GM18499 (cell line): ENCODE data around the gene LHX2.

ENCODE experiments used
- ATAC-seq: cut with Tn5 transposase; IDR thresholded peaks from one replicate; pipeline ENCODE4 v1.9.1; 2021; ENCODE audit warnings: moderate number of reproducible peaks; ENCODE audit not compliant: insufficient read depth, unreplicated experiment

The LHX2 gene

DNA sequence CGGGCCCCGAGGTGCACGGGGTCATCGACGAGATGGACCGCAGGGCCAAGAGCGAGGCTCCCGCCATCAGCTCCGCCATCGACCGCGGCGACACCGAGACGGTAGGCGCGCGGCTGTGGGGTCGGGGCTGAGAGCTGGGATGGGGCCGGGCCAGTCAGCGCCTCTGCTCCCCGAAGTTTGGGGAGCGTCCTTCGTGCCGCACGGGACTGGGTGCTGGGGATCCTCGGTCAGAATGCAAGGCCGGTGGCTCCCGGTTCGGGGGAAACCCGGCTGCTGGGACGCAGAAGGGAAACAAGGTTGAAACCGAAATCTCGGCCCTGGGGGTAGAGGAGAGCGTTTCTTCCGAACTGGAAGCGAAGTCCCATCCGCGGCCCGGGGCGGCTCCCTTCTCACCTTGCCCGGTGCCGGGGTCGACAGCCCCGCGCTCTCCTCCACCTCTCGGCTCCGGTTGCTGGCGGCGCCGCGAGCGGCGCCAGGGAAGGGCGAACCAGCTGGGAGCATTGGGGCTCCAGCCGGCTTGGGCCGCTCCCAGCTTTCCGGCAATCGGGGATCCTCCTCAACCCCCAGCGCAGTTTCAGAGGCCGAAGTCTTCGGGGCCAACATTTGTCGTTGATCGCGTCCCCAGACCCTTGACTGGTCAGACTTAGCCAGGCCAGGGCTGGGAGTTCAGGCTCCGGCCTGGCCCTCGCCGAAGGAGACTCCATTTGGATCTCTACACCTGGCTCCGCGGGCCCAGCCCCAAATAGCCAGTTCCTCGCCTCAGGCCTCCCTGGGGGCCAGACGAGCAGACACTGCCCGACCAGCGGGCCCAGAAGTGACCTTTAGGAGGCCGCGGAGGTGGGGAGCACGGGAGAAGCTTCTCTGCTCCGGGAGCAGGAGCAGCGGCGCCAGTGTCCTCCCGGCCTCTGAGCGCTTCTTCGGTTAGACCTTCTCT lies 1.1 kb downstream of the LHX2 start:
- ATAC-seq = no peak

DNA sequence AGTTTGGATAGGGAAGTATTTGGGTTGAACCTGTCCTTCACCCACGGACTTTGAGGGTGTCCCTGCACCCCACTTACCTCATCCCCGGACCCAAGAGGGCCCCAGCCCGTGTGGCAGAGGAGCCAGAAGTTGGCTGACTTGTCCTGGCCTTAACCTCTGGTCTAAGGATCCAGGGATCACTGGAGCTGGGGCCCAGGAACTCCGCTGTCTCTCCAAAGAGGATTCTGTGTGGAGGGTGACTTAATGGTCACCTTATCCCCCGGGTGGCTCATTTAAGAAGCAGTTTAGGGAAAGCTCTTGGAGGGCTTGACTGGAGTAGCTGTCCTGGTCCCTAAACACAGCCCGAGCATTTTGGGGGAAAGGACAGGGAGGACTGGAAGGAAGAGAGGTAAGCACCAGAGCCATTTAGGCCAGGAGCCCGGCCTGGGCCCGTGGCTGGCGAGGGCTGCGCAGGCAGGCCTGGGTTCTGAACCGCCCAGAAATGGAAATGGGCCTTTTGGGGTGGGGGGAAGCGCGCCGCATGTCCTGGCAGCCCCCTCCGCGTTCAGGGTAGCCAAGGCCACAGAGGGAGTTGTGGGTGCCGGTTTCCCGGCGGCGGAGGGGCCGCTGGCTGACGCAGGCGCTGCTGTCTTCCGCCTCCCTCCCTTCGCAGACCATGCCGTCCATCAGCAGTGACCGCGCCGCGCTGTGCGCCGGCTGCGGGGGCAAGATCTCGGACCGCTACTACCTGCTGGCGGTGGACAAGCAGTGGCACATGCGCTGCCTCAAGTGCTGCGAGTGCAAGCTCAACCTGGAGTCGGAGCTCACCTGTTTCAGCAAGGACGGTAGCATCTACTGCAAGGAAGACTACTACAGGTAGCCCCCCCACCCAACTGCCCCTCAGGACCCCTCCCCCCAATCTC lies 2.0 kb downstream of the LHX2 start:
- ATAC-seq = no peak

DNA sequence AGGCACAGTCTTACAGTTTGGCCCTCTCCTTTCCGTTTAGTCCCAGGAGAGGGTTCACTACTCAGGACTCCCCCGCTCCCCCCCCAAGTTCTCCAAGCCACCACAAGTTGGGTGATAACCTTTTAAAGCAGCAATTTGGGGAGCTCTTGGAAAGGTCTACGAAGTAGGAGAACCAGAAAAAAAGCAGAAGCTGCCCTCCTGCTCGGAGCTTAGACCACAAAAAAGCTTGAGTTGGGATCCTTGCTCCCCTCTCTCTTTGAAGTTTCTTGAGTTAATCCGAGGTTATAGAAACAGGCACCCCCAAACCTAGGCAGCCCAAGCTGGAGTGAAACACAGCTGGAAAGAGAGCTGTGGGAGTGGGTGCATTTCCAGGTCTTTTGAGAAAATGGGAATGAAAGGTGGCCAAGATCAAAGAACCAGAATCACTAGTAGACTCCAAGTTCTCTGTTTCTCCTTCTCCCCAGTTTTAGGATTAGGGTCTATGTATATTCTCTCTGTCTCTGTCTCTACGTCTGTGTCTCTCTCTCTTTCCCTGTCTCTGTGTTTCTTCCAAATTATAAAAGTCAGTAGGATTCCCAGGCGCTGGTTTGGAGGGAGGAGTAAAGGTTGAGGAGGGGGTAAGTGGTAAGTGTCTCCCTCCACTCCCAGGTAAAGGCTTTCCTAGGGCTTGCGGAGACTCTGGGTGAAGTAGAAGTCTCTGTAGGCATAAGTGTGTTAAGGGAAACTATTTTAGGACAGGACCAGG lies 2.8 kb downstream of the LHX2 start:
- no peak for ATAC-seq

DNA sequence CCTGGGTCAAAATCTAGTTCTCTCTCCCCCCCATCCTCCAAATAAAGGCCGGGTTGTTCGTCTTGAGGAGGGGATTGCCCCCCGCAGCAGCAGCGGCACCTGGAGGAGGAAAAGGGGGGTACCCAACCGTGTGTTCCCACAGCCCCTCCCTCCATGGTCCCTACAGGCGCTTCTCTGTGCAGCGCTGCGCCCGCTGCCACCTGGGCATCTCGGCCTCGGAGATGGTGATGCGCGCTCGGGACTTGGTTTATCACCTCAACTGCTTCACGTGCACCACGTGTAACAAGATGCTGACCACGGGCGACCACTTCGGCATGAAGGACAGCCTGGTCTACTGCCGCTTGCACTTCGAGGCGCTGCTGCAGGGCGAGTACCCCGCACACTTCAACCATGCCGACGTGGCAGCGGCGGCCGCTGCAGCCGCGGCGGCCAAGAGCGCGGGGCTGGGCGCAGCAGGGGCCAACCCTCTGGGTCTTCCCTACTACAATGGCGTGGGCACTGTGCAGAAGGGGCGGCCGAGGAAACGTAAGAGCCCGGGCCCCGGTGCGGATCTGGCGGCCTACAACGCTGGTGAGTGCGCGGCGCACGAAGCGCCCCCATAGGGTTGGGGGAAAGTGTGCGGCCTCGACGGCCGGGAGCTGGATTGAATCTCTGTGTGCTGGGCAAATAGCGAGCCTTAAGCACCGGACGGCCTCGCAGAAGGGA lies 3.5 kb downstream of the LHX2 start:
- no peak for ATAC-seq

DNA sequence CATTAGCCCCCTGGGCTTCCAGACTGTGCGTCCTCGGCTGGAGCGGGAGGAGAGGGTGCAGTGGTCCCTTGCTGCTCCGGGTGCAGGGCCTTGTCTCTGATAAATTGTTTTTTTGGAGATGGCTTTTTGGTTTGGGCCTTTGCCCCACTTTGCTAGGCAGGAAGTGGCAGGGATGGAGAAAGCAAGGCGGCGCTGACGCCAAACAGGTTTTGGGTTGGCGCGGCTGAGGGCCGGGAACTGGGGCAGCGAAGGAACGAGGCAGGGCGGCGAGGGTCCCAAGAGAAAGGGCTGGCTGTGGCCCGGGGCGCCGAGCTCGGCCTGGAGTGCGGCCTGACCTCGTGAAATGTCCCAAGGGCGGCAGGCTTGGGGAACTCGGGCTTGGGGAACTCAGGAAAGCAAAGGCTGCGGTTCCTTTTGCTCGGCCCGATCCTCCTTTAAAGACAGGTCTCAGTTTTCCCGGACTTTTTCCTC lies 4.1 kb downstream of the LHX2 start:
- no peak for ATAC-seq

DNA sequence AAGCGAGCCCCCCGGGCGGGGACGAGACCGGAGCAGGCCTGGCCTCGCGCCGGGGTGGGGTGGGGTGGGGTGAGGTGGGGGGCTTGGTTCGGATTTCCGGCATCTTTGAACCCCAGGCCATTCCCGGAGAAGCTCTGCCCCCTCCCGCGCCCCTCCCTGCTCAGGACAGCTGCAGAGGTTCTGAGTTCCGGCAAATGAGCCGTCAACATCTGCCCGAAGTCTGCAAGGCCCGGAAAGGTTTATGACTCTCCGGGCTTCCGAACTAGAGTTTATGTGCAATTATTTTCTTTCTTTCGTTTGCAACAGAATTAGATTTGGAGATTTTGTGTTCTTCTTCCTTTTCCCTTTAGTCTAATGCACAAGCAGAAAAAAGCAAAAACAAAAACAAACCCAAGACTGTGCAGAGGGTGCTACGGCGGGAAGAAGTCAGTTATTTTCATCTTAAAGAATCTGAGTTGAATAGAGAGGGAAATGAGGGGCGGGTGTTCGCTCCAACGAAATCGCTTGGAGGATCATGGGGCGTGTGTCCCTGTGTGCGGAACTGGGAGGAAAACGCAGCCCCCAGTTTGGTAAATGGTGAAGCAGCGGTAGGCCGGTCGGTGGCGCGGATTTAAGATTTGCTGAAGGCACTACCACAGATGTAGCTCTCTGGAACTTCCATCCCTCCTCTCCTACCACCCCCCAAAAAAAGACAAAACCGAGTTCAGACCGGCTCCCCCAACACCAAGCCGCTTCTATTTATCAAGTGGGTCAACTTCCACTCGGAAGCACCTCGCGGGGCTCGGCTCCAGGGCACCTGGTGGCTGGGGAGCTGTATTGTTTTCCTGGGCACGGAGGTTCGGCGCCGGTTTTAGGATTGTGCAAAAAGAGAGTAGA lies 4.8 kb downstream of the LHX2 start:
- ATAC-seq = no peak

DNA sequence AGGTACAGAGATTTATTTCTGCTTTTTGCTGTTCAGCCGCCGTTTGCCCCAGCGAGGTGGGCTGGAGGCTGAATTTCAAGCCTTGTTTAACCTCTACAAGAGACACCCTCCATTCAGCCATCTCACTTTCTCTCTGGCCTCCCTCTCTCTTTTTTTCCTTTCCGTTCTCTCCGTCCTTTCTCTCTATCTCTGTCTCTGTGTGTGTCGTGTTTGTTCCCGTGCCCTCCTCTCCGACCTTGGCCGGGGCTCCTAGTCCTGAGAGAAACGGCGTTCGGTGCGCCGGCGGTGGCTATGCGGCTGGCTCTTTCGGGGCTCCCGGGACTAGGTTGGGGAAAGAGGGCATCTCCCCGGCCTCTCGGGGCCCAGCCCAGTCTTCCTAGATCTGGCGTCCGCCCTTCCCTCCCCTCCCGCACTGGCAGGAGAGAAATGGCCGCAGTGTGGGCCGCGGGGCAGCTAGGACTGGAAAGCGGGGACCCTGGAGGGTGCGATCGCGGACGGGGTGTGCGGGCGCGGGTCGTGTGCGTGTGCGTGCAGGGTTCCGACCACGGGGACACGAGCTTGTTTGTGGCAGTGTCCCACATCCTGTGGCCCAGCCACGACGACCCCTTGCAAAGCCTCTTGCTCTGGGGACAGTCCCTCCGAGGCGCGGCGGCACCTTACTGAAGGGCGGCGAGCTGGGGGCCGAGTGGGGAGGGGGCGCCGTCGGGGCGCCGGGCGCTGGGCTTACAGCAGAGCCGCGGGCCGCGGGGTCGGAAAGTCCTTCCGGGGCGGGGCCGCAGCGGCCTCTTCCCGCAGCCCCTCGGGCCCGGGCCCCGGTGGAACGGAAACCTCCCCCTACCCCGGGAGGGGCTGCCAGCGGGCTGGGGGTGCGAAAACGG lies 5.7 kb downstream of the LHX2 start:
- ATAC-seq = no peak

DNA sequence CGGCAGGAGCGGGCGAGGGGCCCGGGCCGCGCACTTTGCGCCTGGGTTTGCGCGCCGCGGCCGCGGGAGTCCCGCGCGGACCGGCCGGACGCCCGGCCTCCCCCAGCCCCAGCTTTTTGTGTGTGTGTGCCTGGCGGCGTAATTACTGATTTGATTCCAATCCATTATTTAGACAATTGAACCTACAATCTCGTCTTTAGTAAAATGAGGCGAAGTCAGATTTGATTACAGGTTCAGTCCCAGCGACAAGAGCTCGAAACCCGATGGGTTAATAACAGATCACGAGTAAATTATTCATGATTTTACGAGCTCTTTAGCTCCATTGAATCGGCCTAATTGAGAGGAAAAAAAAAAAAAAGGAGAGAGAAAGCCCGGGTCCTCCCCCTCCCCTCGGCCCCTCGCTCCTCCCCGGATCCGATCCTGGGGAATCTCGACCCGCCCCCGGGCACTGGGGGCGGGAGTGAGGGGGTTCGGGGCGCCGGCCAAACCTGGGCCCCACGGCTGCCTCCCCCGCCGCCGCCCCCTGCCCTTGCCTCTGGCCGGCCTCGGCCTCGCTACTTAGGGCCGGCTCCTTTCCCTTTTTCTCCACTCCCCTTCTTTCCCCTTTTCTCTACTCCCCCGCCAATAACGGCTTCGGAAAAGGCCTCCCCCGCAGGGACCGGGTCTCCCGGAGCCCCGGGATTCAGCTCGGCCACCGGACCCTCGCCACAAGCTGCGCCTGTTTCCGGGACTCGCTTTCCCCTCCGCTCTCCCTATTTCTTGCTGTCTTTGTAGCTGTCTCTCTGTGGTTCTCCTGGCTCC lies 6.6 kb downstream of the LHX2 start:
- ATAC-seq = no peak

DNA sequence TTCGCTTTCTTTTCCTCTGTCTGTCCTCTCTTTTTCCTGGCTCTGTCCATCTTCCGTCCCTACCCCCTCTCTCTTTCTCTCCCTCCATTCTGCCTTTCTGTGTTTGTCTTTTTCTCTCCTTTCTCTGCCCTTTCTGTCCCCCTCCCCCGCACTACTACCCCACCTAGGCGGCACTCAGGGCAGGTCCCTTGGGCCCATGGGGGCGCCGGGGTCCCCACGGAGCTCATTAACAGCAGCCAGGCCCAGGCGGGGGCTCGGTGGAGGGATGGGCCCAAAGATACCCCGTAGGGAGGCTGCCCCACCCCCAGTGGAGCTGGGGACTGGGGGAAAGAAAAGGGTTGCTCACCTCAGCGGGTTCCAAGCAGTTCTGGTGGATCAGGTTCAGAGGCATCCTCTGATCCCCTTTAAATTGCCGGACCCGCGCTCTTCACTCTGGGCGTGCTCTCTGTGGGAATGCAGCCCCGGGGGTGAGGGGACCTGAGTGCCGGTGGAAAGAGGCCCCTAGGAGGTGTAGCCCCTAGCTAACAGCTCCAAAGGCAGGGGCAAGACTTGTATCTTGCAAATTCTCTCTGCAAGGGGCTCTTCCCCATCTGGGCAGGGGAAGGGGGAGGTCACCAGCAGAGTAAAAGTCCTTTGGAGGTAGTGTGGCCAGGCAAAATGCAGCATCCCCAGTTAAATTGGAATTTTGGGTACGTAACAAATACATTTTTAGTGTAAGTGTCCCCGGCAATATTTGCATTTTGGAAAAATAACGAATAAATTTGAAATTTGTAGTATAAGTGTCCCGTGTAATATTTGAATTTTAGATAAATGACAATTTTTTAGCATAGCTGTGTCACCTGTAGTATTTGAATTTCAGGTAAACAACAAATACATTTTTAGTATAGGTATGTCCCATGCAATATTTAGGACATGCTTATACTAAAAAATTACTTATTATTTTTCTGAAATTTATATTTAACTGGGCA lies 7.4 kb downstream of the LHX2 start:
- ATAC-seq = no peak

DNA sequence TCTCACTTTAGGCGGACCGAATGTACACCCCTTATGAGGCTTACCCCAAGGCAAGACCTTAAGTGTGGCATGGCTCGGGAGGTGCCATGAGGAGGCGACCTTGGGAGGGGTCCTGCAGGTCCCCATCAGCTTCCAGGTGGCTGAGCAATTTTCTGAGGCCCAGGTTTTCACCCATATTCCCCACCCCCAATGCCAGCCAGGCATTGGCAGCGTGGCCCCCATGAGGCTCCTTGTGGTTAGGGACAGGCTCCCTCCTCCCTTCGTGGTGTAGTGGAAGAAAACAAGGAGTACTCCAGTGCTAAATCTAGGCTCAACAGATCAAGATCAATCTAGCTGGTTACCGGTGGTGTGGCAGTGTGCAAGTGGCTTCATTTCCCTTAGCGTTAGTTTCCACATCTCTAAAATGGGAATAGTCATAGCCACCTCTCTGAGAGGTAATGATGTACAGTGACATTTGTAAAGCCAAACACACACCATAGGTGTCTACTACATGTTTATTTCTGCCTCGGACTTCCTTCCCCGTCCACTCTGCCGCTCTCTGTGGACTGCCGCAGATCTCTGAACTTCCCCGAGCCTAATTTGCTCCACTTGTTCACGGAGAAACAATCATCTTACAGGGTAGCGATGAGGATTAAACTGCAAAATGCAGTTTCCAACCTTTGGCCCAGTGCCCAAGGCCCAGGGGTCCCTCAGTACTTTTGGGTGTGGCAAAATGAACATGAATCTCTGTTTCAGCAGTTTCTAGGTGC lies 8.4 kb downstream of the LHX2 start:
- no peak for ATAC-seq

DNA sequence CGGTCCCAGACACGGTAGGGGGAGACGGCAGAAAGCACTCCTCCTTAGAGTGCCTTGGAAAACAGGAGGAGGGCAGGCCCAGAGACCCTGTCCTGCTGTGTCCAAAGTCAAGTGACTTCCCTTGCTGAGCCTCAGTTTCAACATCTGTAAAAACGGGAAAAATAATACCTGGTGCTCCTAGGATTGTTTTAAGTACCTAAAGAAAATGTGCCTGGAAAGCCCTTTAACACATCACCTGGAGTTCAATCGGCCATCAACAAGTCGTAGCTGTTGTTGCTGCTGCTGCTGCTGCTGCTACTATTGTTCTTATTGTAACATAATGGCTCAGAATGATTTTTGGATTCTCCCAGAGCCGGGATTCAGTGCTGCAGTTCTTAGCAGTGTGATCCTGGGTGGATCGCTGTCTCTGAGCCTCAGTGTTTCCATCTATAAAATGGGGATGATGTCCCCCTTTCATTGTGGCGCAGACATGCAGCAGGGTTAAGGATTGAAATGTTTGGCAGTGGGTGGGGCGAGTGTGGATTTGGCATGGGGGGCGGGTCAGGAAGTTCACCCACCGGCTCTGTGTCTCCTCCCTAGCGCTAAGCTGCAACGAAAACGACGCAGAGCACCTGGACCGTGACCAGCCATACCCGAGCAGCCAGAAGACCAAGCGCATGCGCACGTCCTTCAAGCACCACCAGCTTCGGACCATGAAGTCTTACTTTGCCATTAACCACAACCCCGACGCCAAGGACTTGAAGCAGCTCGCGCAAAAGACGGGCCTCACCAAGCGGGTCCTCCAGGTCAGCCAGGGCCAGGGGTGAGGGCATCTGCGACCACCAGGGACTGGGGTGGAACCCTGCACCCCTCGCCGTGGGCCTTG lies 9.2 kb downstream of the LHX2 start:
- ATAC-seq = no peak

DNA sequence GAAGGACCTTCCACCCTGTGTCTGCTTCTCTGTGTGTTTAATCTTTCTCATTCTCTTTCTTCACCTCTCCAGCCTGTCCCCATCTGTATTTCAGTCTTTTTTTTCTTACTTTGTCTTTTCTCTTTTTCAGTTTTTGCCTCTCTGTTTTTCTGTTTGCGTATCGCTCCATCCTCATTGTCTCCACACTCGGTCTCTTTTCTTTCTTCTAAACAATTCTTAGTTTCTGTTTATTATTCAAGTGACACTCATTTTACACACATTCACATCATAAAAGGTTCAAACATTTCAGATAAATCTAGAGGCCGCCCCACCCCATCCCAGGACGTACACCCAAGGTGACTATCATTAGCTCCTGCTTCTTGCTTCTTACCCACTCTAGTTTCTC lies 9.8 kb downstream of the LHX2 start:
- no peak for ATAC-seq

DNA sequence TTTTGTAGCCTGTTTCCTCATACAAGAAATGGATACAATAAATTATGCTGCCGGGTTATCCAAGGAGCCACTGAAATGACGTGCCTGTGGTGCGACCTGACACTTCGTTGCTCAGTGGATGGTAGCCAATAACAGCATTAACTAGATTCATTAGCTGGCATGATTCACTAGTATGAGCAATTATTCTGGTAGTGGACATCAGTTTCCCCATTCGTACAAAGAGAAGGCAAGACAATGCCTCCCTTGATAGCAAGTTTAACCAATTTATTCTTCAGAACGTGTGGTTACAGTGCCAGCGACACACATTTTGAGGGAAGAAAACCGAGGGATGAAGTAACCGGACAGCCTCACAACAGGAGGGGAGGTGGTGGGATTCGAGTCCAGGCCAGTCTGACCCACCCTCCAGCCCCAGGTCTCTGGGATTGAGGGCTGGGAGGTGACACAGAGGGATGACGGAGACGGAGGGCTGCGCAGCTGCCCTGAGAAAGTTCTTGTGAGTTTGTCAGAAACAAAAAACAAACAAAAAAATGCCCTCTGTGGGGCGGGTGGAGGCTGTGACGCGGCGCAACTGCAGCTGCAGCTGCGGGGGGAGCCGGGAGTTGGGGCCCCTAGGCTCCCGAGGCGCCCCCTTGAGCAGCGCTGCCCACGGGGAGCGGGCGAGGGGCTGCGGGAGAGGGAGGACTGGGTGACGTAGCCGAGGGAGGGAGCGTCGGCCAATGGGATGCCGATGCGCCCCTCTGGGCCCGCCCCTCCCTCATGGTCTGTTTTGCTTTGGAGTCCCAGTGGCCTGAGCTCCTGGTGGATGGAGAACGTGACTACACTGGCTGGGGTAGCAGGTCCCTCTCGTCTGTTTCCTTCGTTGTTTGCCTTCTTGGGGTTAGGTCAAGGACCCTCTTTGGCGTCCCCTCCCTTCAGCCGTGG lies 10.9 kb downstream of the LHX2 start:
- ATAC-seq = no peak
